SU-DHL-6 (cell line): ENCODE results near the gene HMCN2.

Source experiments
- CTCF ChIP-seq: fragments of 200-600 bp; sonication (generic); IDR thresholded peaks from one replicate; pipeline ENCODE4 v1.5.1; 2017; ENCODE audit warnings: antibody characterized with exemption, mild to moderate bottlenecking, low read length, moderate library complexity; ENCODE audit not compliant: insufficient read depth, poor library complexity, severe bottlenecking
- EZH2phosphoT487 ChIP-seq: fragments of 200-600 bp; sonication (generic), shearing (Covaris generic); conservative IDR thresholded peaks from 2 replicates; pipeline ENCODE4 v1.6.1; 2018; ENCODE audit warnings: mild to moderate bottlenecking, antibody characterized with exemption, low read length, moderate library complexity, mixed read lengths

DNA sequence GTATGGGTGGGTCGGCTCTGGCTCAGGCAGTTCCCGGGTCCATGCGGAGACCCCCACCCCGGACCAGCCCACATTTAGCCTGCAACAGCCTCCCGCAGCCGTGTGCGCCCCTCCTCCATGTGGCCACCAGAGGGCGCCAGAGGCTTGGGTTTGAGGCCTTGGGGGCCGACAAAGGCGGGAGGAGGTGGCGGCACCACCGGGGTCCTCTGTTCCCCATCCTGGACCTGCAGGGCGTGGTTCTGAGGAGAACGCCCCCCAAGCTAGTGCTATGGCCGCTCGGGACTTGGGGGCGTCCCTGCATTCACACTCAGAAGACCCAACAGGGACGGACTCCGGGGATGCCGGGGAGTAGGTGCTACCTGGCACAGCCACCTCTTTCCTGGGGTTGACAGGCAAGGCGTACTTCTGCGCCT, 195.7 kb downstream of the HMCN2 start:
- TF ChIP-seq CTCF (no peak), EZH2phosphoT487 (no peak)
